Activated CD4-positive, alpha-beta T cell treated with anti-CD3 and anti-CD28 coated beads for 4 hours (primary cell): ENCODE measurements around the gene PFKL.
A peak's percentile ranks its signal among the peaks of the same experiment; 100 is the strongest.
"Not testable (repeated sequence)": the region's sequence is repeated elsewhere in the genome, so short reads cannot be mapped to it uniquely, and the experiment has no call there.

Experiments used
- DNase-seq, 2 donors: peaks; one replicate each; pipeline ENCODE4 v3.0.0-alpha.2; 2020

Gene PFKL

GRCh38 chr21:44329971-44330681 lies 30.3 kb downstream of the PFKL start:
- DNase-seq: no peak

GRCh38 chr21:44330698-44331097 lies 30.8 kb downstream of the PFKL start:
- no peak for DNase-seq

- DNase-seq: no peak
These were observed 31.4 kb downstream of the PFKL start for GRCh38 chr21:44331209-44331608.

GRCh38 chr21:44331650-44332307 lies 31.9 kb downstream of the PFKL start:
- no peak for DNase-seq

GRCh38 chr21:44332383-44332782 lies 32.5 kb downstream of the PFKL start:
- DNase-seq: no peak

GRCh38 chr21:44332965-44333364 lies 33.1 kb downstream of the PFKL start:
- no peak for DNase-seq

- no peak for DNase-seq
These were observed 33.9 kb downstream of the PFKL start for GRCh38 chr21:44333509-44334328.

GRCh38 chr21:44334329-44335030 lies 34.6 kb downstream of the PFKL start:
- DNase-seq: no peak

GRCh38 chr21:44335266-44336059 lies 35.6 kb downstream of the PFKL start:
- DNase-seq: no peak

- DNase-seq: no peak
These were observed 37.6 kb downstream of the PFKL start for GRCh38 chr21:44337449-44337848.

GRCh38 chr21:44337941-44338895 lies 38.4 kb downstream of the PFKL start:
- DNase-seq: peak in 1 of 2 donors; percentile 39

- peak; percentile 92 to 94 for DNase-seq
These were observed 39.4 kb downstream of the PFKL start, which contains the start of gene CFAP410 for GRCh38 chr21:44338971-44339910. TSS of gene CFAP410 (minus strand) at chr21:44339390. CDS start at chr21:44339194, 196 bp downstream.

GRCh38 chr21:44341726-44342458 lies 42.0 kb downstream of the PFKL start:
- not testable (repeated sequence) for DNase-seq

- DNase-seq: not testable (repeated sequence)
These were observed 43.1 kb downstream of the PFKL start for GRCh38 chr21:44342981-44343380.

- DNase-seq: no peak
These were observed 44.8 kb downstream of the PFKL start for GRCh38 chr21:44344541-44345183.

- DNase-seq: no peak
These were observed 45.6 kb downstream of the PFKL start for GRCh38 chr21:44345495-44345894.

- no peak for DNase-seq
These were observed 48.1 kb downstream of the PFKL start for GRCh38 chr21:44347911-44348451.

- no peak for DNase-seq
These were observed 49.0 kb downstream of the PFKL start for GRCh38 chr21:44348861-44349260.
